ENCODE results near the gene KIAA1328.

GRCh38 chr18:36931106-36931505 is 102.2 kb downstream of the KIAA1328 start:
- no peak for TF ChIP-seq EZH2phosphoT487 (IDR thresholded peaks at IDR 0.05; ENCODE audit: borderline replicate concordance, low read depth)
- TF ChIP-seq CTCF (IDR thresholded peaks at IDR 0.05) = no peak

Measured in SK-N-SH (cell line).